ENCODE results near the gene SH3BP5L. TPM values are rescaled to one million over a fixed set of nuclear protein-coding genes. Genes with fewer than 3 reads are reported as not detected.

SH3BP5L gene
- polyA plus RNA-seq, 3 donors: 30.3 to 32.5 (median 30.6) TPM

DNA sequence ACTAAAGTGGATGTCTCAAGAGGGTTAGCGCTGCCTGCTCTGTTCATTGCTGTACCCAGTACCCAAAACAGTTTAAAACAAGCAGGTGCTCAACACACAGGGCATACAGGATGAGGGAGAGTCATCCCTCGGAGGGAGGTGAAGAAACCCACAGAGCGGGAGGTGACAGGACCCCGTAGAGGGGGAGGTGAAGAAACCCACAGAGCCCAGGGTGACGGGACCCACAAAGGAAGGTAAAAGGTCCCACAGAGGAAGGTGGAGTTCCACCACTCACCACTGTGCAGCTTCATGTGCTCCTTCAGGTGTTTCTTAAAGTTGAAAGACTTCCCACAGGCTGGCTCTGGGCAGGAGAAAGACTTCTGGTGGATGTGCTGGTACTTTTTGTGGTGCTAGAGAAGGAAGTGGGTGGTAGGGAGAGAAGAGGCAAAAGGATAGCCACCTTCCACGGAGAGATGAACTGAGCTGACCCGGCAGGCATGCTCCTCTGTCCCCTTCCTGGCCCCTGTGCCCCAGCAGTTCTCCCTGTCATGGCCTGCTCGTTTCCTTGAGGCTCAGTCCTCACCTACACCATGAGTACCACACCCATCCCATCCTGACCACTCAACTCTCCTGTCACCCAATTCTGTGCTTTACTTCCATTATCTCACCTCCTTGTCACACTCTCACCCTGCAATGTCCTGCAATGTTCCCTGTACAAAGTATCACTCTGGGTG lies 28.1 kb upstream of the SH3BP5L start:
- no peak for DNase-seq

DNA sequence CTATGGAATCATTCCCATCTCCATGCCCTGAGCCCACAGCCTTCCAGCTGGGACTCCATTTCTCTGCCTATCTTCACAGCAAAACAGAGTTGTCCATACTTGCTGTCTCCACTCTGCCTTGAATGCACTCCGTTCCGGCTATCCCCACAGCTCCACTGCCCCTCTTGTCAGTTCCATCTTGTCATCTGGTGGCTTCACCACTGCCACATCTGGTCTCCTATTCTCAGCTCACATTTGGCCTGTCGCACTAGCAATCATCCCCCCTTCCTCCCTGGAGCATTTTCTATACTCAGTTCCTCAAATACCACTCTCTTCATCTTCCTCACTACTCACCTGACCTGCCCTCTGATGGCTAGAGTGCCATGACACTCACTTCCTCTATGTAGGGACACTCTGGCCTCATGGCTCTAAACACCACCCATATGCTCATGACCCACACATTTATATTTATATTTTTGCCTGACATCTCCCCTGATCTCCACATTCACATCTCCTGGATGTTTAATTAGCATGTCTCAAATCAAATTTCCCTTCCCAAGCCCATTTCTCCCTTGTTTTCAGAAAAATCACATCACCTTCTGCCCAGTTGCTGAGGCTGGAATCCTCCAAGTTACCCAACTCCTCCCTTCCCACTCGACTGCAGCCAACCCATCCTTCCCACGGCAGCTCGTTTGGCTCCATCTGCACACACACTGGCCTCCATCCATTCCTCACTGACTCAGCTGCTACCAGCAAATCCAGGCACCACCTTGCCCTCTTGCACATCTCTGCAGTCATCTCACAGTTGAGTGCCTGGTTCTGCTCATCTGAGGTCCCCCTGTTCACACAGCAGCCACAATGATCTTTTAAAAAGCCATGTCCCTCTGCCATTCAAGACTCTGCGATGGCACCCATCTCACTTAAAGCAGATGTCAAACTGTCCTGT lies 27.0 kb upstream of the SH3BP5L start:
- DNase-seq: no peak

DNA sequence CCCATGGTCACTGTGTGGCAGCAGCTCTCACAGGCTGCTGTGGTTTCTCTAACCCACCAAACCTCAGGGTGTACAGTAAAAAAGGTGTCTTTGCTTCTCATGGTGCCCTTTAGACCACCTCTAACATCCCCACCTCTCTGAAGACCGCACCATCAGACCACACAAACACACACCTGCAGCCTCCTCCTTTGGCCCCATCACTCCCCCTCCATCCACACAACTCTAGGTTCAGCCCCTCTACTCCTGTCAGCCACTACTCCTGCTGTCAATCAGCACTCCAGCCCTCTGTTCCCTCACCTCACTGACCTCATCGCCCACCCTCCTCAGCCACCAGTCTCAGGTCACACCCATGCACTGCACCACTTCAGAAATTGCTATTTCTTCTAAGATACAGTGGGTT lies 25.7 kb upstream of the SH3BP5L start:
- no peak for DNase-seq

DNA sequence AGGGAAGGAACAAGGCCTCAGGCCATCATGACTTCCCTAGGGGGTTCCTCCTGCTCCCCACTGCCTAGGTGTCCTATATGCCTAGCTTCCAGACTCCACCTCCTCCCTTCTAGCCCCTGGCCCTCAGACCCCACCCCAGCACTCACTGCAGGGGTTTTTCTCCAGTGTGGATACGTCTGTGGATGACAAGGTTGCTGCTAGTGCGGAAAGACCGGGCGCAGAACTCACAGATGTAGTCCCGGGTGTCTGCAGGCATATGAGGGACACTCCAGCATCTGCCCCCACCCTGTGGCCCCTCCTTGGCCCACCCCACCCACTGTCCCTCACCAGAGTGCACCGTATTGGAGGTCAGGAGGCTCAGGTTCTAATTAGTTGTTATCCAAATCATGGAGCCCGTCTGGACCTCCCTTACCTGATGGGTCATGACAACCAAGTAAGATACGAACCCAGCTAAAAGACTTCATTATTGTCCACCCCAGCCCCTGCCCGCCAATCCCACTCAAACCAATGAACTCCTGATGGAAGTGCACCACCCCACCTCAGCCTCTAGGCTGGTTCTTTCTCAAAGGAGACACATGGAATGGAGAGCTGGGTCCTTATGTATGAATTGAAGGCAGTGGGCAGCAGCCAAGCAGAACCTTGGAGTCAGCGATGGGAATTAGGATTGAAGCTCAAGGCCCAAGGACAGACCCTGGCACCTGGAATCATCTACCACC lies 25.0 kb upstream of the SH3BP5L start:
- DNase-seq: no peak

DNA sequence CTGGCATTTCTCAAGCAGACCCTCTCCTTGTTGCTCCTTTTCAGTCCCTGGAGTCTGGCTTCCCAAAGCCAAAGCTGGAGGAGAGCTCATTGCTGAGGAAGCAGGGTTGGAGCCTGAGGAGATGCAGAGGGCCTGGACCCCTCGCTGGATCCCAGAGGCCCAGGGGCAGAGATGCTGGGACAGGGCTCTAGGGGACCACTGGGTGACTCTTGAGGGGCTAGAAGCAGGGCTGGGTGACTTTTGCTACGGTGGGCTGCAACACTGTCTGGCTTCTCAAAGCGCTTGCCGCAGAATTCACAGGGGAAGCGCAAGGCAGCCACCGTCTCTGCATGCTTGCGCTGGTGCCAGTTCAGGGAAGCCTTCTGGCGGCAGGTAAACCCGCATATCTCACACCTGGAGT lies 24.4 kb upstream of the SH3BP5L start:
- no peak for DNase-seq

DNA sequence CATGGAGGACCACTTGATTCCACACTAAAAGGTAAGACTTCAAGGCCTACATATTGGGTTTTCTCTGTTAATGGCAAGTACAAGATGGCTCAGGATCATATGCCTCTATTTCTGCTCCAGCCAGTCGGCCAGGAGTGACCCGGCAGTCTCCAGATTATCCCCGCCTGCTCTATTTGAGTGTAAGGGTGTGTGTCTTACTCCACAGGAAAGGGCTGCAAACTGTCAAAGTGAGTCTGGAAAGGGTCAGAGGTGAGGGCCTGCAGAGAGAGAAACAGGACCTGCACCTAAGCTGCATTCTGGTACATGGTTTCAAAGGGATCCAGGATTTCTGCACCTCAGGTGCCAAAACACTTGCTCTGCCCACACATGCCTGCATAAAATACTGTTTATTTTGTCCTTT lies 23.9 kb upstream of the SH3BP5L start:
- no peak for DNase-seq

DNA sequence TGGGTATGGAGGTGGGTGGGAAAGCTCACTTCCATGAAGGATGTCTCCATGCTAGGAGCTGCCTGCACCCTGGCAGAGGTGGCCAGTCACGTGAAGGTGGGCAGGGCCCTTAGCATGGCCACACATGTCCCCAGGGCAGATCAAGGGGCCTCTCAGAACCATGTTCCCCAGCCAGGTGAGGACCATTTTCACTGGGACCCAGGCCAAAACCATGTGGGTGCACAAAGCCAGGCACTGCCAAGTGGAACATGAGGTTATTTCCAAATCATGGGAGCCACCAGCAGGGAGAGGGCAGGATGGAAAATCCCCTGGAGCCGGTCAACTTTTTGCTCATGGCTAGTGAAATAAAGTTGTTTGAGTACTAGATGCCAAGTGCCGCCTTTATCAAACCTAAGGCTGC lies 23.4 kb upstream of the SH3BP5L start:
- DNase-seq: no peak

DNA sequence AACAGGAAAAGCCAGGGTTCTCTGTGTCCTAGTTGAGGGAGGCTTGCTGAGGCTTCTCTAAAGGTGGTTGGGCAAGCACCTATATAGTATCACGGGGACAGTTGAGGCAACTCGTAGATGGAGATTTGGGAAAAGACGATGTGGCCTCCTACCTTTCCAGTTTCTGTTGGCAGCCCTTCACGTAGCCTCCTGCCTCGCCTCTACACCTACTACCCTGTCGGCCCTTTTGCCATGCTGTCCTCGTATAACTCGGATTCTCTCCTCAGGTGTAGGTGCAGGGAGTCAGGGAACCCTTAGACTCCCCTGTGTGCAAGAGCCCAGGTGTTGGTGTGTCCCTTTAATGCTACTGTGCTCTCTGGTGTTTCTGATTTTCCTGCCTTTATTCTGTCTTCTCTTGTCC lies 22.9 kb upstream of the SH3BP5L start:
- DNase-seq: no peak

DNA sequence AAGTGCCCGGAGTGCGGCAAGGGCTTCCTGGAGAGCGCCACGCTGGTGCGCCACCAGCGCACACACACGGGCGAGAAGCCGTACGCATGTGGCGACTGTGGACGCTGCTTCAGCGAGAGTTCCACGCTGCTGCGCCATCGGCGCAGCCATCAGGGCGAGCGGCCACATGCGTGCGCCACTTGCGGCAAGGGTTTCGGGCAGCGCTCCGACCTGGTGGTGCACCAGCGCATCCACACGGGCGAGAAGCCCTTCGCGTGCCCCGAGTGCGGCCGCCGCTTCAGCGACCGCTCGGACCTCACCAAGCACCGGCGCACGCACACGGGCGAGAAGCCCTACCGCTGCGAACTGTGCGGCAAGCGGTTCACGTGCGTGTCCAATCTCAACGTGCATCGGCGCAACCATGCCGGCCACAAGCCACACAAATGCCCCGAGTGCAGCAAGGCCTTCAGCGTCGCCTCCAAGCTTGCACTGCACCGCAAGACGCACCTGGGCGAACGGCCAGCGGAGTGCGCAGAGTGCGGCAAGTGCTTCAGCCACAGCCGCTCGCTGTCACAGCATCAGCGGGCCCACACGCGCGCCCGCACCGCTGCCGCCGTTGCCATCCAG lies 22.3 kb upstream of the SH3BP5L start:
- DNase-seq: no peak

DNA sequence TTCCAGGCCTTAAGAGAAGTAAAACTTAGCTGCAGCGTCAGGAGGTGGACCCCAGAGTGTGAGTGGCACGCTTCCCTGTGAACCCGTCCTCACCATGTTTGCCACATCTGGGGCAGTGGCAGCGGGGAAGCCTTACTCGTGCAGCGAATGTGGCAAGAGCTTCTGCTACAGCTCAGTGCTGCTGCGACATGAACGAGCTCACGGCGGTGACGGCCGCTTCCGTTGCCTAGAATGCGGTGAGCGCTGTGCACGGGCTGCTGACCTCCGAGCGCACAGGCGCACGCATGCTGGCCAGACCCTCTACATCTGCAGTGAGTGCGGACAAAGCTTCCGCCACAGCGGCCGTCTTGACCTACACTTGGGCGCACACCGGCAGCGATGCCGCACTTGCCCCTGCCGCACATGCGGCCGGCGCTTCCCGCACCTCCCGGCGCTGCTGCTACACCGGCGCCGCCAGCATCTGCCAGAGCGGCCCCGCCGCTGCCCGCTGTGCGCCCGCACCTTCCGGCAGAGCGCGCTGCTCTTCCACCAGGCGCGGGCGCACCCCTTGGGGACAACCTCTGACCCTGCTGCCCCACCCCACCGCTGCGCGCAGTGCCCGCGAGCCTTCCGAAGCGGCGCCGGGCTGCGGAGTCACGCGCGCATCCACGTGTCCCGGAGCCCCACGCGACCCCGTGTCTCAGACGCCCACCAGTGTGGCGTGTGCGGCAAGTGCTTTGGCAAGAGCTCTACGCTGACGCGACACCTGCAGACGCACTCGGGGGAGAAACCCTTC lies 21.7 kb upstream of the SH3BP5L start:
- DNase-seq: no peak

DNA sequence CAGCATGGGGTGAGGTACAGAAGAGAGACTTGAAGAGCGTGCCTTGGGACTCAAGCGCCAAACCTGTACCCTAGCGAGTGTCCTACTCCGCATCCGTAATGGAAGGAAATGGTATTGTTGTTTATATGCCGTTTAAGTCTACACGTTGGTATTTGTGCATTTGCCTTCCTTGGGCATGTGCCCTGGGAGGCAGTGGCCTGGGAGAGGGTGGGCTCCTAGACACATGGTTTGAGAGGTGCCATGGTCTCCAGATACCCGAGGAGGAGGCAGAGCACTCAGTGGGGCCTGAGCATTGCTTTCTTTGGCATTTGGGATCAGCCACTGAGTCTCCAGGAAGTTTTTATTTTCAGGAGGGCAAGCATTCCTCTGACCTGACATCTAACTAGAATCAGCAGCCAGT lies 18.8 kb upstream of the SH3BP5L start:
- no peak for DNase-seq

DNA sequence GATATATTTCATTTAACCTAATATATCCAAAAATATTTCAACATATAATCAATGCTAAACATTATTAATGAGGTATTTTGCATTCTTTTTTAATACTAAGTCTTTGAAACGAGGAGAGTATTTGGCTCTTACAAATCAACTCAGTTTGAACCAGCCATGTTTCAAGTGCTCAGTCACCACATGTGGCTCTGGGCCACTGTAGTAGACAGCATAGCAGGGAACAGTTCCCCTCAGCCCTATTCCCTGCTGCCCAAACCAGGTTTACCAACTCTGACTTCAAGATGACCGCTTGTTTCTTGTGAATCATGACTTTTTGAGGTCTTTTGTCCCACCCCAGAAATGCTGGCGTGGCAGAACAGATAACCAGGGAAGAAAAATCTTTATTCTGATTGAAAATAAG lies 18.0 kb upstream of the SH3BP5L start:
- no peak for DNase-seq

DNA sequence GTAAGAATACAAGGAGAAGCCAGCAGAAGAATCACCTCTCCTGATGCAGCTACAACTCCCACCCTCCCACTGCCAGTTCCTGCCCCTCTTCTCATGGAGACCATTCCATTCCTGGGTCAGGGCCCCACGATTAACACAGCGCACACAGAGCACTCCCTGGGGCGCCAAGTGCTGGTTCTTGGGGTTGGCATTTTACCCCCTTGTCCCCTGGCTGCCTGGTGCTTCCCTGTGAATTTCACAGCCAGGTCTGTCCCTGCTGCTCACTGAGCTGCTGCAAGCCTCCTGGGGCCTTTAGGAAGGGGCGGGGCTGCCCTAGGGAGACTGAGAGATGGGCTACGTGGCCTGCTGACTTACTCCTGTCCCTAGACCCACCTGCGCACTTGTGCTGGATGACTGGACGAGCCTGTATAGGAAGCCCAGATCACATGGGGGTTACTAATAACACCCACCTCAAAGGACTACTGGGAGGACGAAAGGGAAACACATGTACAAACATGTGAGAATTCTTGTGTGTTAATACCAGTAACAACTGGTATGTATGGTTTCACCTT lies 17.1 kb upstream of the SH3BP5L start:
- no peak for DNase-seq

DNA sequence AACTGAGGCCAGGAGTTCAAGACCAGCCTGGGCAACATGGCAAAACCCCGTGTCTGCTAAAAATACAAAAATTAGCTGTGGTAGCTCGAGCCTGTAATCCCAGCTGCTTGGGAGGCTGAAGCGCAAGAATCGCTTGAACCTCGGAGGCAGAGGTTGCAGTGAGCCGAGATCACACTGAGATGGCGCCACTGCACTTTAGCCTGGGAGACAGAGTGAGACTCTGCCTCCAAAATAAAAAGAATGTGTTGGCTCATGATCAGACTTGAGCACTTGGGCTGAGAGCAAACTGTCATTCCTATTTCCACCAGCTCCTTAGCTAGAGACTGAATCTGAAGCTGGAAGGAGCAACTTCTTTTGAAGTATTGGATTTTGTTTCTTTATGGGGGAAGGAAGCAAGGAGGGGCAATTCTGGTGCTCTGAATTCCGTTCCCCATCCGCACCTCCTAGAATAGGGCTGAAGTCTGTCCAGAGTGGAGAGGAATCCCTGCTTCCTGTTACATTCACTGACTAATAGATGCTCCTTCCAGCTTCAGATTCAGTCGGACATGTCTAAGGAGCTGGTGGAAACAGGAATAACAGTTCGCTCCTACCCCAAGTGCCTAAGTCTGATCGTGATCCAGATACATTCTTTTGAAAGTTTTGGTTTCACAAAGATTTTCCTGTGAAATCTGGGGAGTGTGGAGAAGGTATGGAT lies 16.1 kb upstream of the SH3BP5L start:
- peak; percentile 17 for DNase-seq

DNA sequence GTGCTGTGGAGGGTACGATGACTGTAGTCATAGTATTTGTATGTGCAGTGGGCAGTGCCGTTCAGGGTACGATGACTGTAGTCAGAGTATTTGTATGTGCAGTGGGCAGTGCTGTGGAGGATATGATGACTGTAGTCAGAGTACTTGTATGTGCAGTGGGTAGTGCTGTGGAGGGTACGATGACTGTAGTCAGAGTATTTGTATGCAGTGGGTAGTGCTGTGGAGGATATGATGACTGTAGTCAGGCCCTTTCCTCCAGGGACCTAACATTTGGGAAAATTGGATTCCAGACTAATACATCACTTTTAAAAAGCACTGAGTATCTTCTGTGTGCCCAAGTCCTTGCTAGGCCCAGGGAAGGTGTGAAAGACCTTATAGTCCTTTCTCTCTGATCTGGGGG lies 15.2 kb upstream of the SH3BP5L start:
- DNase-seq: no peak

DNA sequence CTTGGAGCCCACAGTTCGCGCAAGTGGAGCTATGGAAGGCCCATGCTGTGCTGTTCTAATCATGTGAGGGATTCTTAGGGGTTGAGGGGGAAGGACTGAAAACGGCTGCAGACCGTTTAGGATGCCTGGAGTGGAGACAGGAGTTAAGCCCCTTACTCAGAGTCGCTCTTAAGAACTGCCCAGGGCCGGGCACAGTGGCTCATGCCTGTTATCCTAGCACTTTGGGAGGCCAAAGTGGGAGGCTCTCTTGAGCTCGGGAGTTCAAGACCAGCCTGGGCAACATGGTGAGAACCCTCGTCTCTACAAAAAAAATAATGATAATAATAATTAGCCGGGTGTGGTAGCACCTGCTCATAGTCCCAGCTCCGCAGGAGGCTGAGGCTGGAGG lies 13.4 kb upstream of the SH3BP5L start:
- no peak for DNase-seq

DNA sequence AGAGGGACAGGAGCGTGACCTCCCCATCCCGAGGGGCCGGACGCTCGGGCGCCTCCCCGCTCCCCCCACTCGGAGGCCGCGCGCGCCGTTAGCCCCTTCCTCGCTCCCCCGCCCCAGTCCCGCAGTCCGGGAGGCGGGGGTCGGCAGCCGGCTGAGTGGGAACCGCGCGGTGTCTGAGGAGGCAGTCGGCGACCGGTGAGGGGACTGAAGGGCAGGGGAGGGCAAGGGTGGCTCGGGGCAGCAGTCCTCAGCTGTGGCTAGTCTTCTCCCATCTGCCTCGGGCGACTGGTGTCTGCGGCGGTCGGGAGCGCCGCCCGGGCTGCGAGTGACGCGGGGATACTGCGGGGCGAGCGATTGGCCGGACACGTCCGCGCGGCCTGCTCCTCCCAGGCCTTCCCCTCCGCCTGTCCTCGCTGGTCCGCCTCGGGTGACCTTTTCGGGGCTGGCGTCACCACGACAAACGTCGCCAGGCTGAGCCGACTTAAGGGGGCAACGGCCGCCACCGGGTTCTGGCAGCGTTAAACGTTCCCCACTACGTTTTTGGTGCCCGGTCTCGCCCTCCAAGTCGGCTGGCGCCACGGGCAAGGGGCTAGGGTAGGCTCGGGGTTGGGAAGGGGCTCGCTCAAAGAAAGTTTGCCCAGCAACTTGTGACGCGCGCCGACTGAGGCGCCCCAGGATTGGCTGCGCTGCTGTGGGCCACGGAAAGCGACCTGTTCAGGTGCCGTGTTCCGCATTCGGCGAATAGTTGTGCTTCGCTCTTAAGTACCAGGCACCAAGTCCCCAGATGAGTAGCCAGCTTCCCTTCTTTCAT lies 12.8 kb upstream of the SH3BP5L start:
- DNase-seq: peak; percentile 92

DNA sequence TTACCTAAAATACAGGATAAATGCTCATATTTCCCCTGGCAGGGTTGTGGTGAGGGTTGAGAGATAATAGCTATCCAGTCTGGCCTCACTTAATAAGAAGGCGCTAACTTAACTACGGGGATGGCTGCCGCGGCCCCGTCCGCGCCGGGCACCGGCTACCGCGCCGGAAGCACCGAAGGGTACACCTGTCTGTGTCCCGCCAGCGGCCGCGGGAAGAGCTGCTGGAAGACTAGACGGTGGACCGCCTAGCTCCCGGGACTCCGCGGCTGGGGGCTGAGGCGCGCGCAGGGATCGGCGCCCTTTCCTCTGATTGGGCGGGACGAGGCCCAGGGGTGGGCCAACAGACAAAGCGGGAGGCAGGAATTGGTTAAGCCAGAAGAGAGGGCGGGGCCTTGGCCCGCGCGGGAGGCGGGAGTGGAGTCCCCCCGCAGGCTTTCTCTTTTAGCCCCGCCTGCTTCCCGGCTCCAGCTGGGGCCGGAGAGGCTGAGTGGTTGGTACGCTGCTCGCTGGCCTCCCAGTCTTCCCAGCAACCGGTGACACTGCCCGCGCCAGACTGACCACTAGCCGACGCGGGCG lies 12.2 kb upstream of the SH3BP5L start, which contains the start of gene ZNF672:
Gene ZNF672 (plus strand): TSS at position 444 of the 576 bp plus-strand sequence. CDS start 9,051 bp downstream, outside the sequence.
- DNase-seq: peak; percentile 98

All from renal pelvis (tissue), 4 donors.